Measurements from ENCODE around the gene UPF1.

UPF1 gene

DNA sequence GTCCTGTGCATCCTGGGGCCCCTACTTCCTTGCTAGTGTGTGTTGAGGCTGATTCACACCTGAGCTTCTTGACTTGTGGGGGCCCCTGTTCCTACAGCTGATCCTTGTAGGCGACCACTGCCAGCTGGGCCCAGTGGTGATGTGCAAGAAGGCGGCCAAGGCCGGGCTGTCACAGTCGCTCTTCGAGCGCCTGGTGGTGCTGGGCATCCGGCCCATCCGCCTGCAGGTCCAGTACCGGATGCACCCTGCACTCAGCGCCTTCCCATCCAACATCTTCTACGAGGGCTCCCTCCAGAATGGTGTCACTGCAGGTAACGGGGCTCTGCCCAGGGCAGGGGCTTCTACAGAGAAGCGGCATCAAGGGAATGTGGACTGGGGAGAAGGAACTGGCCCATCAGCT lies 25.5 kb downstream of the UPF1 start:
- DNase-seq (ENCODE audit: low spot score): no peak

DNA sequence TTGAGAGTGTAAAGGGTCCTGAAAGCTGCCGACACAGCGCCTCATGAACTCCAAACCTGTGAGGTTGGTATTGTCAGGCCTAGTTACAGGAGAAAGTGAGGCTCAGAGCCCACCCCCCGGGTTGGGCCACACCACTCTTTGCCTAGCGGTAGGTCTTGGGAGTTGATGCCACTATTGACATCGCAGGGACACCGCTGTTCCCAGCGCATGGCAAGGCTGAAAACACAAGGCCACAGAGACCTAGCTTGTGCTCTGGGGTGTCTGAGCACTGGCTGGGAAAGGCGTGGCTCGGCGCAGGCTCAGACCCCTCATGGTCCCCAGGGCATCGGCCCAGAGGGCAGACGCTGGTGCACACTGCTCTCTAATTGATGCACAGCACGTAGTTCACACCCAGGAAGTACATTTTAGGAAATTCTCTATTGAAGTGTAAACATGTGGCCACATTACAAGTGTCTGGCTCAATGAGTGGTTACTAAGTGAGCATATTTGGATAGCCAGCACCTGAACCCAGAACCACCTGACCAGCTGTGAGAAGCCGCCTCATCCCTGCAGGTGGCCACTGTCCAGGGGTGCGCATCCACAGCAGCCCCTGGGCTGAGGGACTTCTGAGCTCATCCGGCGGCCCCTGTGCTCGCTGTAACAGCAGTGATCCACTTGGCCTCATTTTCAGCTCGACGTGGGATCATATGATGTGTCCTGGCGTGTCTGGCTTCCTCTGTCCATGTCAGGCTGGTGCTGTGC lies 27.3 kb downstream of the UPF1 start:
- no peak for DNase-seq (ENCODE audit: low spot score)

DNA sequence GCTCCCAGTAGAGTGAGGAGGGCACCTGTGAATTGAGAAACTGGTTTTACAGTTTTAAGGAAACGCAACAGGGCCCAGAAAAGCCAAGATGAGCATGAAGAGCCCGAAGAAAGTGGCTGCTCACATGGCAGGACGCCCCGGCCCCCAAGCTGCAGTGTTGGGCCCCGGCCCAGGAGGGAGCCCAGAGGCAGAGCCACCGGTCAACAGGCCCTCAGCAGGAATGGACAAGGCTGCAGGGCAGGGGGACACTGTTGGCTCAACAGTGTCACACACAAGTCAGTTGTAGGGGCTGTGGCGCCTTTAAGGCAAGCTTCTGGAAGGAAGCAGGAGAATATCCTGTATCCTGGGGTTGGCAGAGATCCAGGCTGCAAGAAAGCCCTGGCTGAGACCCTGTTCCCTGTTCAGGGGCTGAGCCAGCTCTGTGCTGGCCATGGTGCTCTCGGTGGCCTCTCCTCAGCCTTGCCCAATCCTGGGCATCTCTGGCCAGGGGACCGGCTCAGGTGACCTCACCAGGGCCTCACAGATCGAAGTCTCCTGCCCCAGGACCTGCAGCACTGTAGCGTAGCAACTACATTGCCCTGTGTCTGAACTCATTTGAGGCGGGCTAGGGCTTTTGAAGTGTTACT lies 28.0 kb downstream of the UPF1 start:
- DNase-seq (ENCODE audit: low spot score): no peak

DNA sequence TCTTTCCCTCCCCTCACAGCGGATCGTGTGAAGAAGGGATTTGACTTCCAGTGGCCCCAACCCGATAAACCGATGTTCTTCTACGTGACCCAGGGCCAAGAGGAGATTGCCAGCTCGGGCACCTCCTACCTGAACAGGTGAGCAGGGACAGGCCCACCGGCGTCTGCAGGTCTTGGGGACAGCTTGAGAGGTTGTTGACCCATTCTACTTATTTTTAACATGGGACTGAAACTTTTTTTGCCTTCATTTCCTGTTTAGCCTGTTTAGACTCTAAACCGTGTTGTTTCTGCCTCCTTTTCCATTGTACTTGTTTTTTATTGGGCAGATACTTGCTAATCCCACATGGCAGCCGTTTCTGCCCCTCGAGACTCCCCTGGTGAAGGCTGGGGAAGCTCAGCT lies 28.5 kb downstream of the UPF1 start:
- no peak for DNase-seq (ENCODE audit: low spot score)

DNA sequence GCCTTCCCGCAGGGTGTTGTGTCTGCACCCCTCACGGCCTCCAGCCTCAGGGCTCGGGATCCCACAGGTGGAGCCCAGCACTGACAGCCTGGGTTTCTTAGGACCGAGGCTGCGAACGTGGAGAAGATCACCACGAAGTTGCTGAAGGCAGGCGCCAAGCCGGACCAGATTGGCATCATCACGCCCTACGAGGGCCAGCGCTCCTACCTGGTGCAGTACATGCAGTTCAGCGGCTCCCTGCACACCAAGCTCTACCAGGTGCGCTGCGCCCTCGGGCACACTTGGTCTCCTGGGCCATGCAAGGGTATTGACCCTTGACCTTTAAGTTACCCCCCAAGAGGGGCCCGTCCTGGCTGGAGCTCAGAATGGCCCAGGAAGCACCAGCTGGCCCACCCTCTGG lies 29.0 kb downstream of the UPF1 start:
- DNase-seq (ENCODE audit: low spot score): no peak

DNA sequence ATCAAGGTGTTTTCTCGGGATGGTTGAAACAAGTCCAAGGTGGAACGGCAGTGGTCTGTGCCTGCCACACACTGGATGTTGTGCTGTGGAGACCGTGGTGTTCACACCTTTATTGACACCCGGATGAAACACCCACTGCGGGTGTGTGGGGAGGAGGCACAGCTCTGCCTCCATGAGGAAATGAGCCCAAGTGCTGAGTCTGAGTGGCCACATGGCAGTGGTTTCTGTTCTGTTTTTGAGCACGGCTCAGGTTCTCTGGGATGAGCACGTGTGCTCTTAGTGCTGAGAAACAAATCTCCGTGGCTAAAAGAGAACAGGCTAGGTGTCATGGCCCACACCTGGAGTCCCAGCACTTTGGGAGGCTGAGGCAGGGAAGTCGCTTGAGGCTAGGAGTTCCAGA lies 29.5 kb downstream of the UPF1 start:
- DNase-seq (ENCODE audit: low spot score): no peak

DNA sequence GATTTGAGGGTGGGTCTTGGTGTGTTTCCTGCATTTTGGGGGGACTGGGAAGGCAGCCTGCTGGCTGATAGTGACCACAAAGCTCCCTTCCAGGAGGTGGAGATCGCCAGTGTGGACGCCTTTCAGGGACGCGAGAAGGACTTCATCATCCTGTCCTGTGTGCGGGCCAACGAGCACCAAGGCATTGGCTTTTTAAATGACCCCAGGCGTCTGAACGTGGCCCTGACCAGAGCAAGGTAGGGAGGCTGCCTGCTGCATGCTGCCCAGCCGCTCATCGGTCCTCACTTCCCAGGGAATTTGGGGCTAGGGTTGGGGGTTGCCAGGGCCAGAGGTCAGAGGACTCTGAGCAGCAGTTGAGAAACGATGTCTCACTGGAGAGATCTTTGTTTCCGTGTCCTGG lies 30.2 kb downstream of the UPF1 start:
- no peak for DNase-seq (ENCODE audit: low spot score)

DNA sequence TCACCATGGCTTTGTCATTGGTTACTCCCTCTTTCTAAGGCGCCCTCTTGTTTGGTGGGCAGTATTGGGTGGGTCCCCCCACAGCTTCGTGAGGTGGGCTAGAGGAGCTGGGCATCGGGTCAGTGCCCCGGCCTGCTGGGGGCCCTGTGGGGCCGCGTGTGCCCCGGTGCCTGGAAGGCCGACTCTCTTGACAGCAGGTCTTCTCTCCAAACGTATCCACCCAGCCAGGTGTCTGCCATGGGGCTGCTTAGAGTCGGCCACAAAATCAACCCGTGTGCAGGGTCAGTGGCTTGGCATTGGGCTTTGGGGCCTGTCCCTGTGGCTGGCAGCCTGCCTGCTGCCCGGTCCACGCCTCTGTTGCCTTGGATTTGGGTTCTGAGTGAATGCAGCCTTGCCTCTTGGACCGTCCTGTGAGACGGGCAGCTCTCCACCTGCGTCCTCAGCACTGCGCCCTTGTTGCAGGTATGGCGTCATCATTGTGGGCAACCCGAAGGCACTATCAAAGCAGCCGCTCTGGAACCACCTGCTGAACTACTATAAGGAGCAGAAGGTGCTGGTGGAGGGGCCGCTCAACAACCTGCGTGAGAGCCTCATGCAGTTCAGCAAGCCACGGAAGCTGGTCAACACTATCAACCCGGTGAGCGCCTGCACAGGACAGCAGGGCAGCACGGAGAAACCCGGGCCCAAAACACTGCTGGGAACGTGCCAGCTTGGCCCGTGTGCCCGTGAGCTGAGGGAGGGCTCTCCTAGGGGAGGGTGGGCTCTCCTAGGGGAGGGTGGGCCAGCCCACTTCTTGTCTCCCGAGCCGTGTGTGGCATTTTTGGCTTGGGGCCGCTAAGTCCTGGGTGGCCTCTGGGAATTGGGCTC lies 31.4 kb downstream of the UPF1 start:
- DNase-seq (ENCODE audit: low spot score): no peak

DNA sequence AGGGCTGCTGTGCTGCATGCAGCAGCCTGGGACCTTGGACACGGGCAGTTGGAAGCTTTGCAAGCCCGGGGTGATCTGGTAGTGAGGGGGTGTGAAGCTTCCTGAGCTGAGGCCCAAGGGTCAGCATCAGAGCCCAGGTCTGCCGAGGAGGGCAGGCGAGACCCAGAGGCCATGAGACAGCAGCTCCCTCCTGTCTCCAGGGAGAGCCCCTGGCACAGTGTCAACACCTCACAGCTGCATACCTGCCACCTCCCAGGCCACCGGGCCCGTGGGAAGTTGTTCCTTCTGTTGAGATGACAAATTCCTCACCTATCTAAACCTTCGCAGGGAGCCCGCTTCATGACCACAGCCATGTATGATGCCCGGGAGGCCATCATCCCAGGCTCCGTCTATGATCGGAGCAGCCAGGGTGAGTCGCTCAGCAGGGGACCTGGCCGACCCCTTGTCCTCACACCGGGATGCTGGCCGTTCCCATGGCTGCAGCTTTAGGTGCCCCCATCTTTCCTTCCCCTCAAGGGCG lies 32.1 kb downstream of the UPF1 start:
- no peak for DNase-seq (ENCODE audit: low spot score)

DNA sequence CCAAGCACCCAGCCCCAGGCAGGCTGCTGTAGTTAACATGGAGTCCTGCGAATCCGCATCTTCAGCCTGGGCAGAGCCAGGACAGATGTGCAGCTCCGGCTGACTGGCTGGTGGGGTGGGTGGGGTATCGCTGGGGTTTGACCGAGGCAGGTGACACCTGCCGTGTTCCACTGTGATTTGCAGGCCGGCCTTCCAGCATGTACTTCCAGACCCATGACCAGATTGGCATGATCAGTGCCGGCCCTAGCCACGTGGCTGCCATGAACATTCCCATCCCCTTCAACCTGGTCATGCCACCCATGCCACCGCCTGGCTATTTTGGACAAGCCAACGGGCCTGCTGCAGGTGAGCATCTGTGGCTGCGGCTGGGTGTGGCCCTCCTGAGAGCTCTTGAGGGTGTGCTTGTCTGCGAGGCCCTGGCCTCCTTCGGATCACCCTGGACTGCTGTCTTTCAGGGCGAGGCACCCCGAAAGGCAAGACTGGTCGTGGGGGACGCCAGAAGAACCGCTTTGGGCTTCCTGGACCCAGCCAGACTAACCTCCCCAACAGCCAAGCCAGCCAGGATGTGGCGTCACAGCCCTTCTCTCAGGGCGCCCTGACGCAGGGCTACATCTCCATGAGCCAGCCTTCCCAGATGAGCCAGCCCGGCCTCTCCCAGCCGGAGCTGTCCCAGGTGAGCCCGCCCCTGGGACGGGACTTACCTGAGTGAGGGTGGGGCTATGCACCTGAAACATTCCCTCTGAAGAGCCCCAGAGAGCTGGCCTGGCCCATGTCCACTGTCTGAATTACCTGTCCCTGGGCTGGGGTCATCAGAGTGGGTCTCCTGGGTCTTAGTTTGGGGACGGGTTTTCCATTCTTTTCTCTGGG lies 33.6 kb downstream of the UPF1 start:
- DNase-seq (ENCODE audit: low spot score): no peak

DNA sequence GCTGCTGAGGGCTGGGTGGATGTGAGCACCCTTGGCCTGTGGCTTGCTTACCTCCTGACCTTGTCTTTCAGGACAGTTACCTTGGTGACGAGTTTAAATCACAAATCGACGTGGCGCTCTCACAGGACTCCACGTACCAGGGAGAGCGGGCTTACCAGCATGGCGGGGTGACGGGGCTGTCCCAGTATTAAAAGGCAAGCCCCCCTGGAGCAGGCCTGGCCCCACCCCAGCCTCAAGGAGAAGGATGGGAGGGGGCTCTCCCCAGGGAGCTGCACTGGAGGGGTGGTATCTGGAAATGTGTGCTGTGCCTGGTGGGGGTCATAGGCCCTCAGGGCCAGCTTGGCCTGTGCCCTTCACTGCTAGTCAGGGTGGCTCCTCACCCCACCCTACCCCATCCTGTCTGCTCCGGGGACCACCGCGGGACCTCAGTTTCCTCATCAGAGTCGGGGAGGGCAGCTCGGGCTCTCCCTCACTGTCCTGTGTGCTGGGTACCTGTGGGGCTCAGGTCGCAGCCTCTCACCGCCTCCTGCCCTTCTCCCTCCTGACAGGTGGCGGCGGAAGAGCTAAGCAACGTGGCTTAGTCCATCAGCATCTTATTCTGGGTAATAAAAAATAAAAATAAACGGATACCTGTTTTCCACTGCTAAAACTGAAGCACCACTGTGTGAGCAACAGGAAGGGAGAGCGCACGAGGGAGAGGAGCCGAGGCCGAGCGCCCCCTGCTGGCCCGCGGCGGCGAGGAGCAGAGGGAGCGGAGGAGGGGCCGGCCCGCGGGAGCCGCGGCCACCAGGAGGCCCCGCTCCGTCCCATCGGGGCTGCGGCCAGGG lies 34.4 kb downstream of the UPF1 start:
- peak; percentile 99 for DNase-seq (ENCODE audit: low spot score)

DNA sequence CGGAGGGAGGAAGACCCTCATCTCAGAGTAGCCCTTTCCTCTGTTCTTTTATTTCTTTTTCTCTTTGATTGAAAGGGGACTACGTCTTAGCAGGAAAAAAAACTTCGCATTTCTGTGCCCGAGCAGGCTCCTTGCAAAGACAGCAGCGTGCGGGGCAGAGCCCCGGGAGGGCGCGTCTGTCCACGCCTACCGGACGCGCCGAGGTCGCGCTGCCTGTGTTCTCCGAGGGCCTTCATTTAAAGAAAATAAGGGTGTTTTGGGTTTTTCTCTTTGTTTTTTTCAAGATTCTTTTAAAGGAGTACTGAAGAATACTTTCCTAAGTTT lies 35.0 kb downstream of the UPF1 start:
- DNase-seq (ENCODE audit: low spot score): no peak

DNA sequence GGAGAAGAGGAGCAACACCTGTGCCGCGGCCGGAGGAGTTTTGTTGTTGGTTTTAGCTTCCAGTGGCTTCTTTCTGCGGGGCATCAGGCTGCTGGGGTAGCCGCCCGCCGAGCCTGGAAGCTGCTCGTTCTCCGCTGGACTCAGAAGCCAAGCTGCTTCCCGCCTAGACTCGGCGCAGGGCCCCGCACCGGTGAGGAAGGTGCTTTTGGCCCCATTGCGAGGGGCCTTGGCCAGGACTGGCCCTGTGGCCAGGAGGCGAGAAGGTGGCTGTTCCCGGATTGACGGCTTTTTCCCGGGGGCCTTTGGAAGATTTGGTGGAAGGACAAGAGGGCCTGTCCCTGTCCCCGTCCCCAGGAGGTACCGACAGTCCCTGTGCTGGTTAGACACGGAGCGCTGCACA lies 35.4 kb downstream of the UPF1 start:
- no peak for DNase-seq (ENCODE audit: low spot score)

DNA sequence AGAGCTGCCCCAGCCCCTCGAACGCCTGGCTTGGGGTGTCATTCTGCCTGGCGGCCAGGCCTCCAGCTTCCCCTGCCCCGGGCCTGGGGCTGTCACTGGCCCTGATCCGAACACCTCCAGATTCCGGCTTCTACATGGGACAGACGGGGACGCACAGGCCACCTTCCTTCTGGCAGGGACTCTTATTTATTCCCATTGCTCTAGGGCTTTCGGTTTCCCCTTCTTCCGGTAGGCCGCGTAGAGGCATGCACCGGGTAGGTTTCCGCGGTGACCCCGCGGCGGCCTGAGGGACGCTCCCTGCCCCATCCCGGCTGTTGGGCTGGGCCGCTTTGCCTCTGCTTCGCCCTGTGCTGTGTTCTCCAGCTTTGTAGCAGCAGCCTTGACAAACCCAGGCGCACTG lies 36.0 kb downstream of the UPF1 start:
- no peak for DNase-seq (ENCODE audit: low spot score)

DNA sequence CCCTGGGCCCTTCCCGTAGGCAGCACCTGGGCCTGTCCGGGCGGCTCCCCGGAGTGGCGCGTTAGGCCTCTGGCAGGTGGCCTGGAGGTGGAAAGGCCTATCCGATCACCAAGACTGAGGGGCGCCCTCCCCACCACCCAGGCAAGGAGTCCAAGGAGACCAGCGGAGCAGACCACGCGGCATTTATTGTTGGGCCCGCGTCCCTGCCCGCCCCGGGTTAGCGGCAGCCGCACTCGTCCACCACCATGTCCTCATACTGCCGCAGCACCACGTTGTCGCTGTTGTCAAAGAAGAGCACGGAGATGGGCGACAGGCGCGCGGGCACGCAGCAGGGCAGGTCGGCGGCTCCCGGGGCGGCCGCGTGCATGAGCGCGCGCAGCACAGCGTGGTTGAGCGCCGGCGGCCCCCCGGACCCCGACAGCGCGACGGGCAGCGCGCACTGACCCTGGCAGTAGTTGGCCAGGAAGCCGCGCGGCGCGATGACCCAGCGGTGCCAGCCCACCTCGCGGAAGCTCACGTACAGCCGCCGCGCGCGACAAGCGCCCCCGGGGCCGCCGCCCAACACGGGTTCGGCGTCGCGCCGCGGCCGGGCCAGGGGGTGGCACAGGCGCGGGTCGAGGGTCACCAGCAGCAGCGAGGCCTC lies 36.7 kb downstream of the UPF1 start:
- DNase-seq (ENCODE audit: low spot score): no peak

DNA sequence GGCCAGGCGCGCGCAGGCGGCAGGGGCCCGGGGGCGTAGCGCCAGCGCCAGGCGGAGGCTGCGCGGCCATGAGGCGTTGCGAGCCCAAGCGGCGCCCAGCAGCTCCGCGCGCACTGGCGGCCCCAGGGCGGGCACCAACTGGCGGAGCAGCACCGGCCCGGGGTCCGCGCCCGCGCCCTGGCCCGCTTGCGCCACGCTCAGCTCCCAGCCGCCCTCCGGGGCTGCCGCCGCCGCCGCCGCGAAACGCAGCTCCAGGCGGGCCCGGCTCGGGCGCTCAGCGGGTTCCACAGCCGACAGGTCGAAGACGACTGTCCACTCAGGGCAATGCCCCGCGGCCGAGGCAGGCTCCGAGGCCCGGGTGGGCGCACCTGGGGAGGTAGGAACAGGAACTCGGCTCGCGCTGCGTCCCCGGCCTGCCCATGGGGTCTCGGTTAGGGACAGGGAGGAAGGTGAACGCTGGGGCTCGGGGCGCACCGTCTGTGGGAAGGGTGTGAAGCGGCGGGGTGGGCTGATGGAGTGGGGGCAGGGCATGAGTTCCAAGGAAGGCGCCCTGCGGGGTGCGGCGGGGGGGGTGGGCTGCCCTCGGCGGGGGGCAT lies 37.4 kb downstream of the UPF1 start:
- DNase-seq (ENCODE audit: low spot score): no peak

DNA sequence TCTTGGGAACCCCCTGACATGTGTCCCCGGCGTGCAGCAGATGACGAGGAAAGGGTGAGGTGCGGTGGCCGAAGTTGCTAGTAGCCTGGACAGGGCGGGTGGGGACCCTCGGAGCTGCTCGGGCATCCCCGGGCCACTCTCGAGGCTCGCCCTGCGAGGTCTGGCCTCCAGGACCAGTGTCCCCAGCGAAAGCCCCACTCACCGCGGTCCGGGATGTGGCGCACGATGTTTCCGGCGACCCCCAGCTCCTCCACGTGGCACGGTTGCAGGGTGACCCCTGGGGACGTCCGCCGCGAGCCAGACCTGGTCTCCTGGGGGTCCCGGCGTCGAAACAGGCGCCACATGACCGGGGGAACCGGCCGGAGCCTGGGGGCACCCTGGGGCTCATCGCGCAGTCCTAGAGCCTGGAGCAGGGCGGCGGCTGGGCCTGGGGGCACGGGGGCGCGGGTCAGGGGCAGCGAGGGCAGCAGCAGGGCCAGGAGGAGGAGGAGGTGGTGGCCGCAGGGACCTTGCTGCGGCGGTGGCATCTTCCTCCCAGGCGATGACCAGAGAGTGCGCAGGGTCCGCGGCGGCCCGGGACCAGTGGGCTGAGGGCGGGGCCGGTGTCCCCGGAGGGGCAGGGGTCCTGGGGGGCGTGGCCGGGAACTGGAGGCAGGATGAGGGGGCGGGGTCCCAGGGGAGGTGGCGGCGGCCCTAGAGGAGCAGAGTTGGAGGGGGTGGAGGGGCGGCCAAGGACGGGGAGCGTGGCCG lies 38.2 kb downstream of the UPF1 start:
- DNase-seq (ENCODE audit: low spot score): peak; percentile 81

DNA sequence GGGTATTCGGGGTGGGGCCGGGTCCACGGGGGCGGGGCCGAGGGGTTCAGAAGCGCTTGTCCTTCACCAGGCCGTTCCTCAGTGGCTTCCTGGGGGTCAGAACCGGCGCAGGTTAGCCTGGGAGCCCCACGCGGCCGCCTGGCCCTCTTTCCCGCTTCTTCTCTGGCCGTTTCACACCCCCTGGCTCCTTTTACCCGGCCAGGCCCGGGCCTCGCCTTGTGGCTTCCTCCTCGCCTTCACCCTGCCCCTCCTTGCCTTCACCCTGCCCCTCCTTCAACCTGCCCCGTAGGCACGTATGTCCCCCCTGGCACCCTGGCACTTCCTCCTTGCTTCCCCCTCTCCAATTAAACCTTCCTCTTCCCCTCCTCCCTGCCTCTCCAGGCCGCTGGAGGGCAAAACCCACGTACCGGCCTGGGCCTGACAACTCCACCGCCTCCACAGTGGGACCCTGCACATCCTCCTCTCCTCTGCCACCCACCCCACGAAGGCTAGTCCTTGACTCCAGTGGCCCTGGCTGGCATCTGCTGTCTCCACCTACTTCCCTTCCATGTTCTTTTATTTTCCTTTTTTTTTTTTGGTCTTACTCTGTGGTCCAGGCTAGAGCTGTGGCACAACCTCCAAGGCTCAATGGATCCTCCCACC lies 38.9 kb downstream of the UPF1 start:
- DNase-seq (ENCODE audit: low spot score): no peak

DNA sequence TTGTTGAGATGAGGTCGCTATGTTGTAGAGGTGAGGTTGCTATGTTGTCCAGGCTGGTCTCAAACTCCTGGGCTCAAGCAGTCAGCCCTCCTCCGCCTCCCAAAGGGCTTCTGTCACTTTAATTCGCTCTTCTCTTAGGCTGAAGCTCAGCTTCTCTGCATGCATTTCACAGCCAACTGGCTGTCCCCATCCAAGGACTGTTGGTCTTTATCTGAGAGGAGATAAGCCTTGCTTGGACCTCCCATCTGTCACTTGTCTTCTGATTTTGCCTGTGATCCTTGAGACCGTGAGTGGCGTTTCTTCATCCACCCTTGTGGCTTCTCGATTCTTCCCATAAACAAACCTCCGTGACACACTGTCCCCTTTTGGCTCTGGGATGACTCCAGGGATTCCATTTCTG lies 39.8 kb downstream of the UPF1 start:
- no peak for DNase-seq (ENCODE audit: low spot score)

All from iPS-NIHi11 (cell line).